Ramos (cell line): ENCODE results near the gene PTPRJ.

Source experiments
- in situ Hi-C: fragments of 300-500 bp; cut with MboI; formaldehyde crosslinking; loops from one replicate; pipeline ENCODE4 v1.14.3; 2022; ENCODE audit warnings: low sequenced_read_pairs; ENCODE audit not compliant: unreplicated experiment

The PTPRJ gene

GRCh38 chr11:48083421-48083820, 103.1 kb downstream of the PTPRJ start:
- in situ Hi-C loops, result no loop called here

- in situ Hi-C loops, result no loop called here
Observed at GRCh38 chr11:48085688-48086087, 105.3 kb downstream of the PTPRJ start.

- in situ Hi-C loops, result no loop called here
Observed at GRCh38 chr11:48087422-48087821, 107.1 kb downstream of the PTPRJ start.

GRCh38 chr11:48087974-48088681, 107.8 kb downstream of the PTPRJ start:
- in situ Hi-C loops, result no loop called here

- in situ Hi-C loops, result no loop called here
Observed at GRCh38 chr11:48088682-48089050, 108.3 kb downstream of the PTPRJ start.

GRCh38 chr11:48090174-48090573, 109.8 kb downstream of the PTPRJ start:
- in situ Hi-C loops, result no loop called here

- in situ Hi-C loops, result no loop called here
Observed at GRCh38 chr11:48091426-48092102, 111.2 kb downstream of the PTPRJ start.

GRCh38 chr11:48093323-48093722, 113.0 kb downstream of the PTPRJ start:
- in situ Hi-C loops, result no loop called here

GRCh38 chr11:48093795-48094642, 113.7 kb downstream of the PTPRJ start:
- in situ Hi-C loops, result no loop called here

- in situ Hi-C loops, result no loop called here
Observed at GRCh38 chr11:48094643-48095339, 114.4 kb downstream of the PTPRJ start.

GRCh38 chr11:48095779-48096470, 115.6 kb downstream of the PTPRJ start:
- in situ Hi-C loops, result no loop called here

GRCh38 chr11:48096588-48097525, 116.5 kb downstream of the PTPRJ start:
- in situ Hi-C loops, result no loop called here

GRCh38 chr11:48098024-48098423, 117.7 kb downstream of the PTPRJ start:
- in situ Hi-C loops, result no loop called here

GRCh38 chr11:48099916-48100446, 119.6 kb downstream of the PTPRJ start:
- in situ Hi-C loops, result no loop called here

GRCh38 chr11:48101044-48101733, 120.8 kb downstream of the PTPRJ start:
- in situ Hi-C loops, result no loop called here

GRCh38 chr11:48101958-48102357, 121.6 kb downstream of the PTPRJ start:
- in situ Hi-C loops, result no loop called here

GRCh38 chr11:48103621-48104567, 123.5 kb downstream of the PTPRJ start:
- in situ Hi-C loops, result no loop called here
